GM18909 (cell line): ENCODE results near the gene EARS2.
A peak's percentile ranks its signal among the peaks of the same experiment; 100 is the strongest.
"Not testable (repeated sequence)": the region's sequence is repeated elsewhere in the genome, so short reads cannot be mapped to it uniquely, and the experiment has no call there.

Experiments
- ATAC-seq: cut with Tn5 transposase; IDR thresholded peaks from one replicate; pipeline ENCODE4 v1.9.1; 2021; ENCODE audit warnings: mild to moderate bottlenecking; ENCODE audit not compliant: unreplicated experiment, poor library complexity

The EARS2 gene

GRCh38 chr16:23556881-23557778 lies at the start of gene EARS2, which contains the start of gene UBFD1:
EARS2 (minus strand) TSS chr16:23557350; CDS start chr16:23557343, 7 bp downstream.
UBFD1 (plus strand) TSS chr16:23557727; CDS start chr16:23557743, 16 bp downstream.
- peak; percentile 91 for ATAC-seq

GRCh38 chr16:23597003-23597756 lies 40.0 kb upstream of the EARS2 start:
- no peak for ATAC-seq

- ATAC-seq = peak; percentile 94
Observed at GRCh38 chr16:23595951-23596720, 39.0 kb upstream of the EARS2 start, which contains the start of gene NDUFAB1. NDUFAB1 (minus strand) TSS chr16:23596316; CDS start chr16:23596290, 26 bp downstream.

GRCh38 chr16:23595246-23595950 lies 38.2 kb upstream of the EARS2 start:
- ATAC-seq = no peak

GRCh38 chr16:23594186-23594585 lies 37.0 kb upstream of the EARS2 start:
- no peak for ATAC-seq

GRCh38 chr16:23590181-23590580 lies 33.0 kb upstream of the EARS2 start:
- no peak for ATAC-seq

- no peak for ATAC-seq
Observed at GRCh38 chr16:23587726-23588125, 30.6 kb upstream of the EARS2 start.

- ATAC-seq = no peak
Observed at GRCh38 chr16:23584186-23585076, 27.3 kb upstream of the EARS2 start.

- ATAC-seq = not testable (repeated sequence)
Observed at GRCh38 chr16:23583271-23583670, 26.1 kb upstream of the EARS2 start.

GRCh38 chr16:23581764-23582163 lies 24.6 kb upstream of the EARS2 start:
- ATAC-seq = no peak

GRCh38 chr16:23580391-23580790 lies 23.2 kb upstream of the EARS2 start:
- no peak for ATAC-seq

- ATAC-seq = no peak
Observed at GRCh38 chr16:23579371-23579770, 22.2 kb upstream of the EARS2 start.

- ATAC-seq = no peak
Observed at GRCh38 chr16:23578101-23578830, 21.1 kb upstream of the EARS2 start.

- no peak for ATAC-seq
Observed at GRCh38 chr16:23577493-23577892, 20.3 kb upstream of the EARS2 start.

GRCh38 chr16:23575834-23576233 lies 18.7 kb upstream of the EARS2 start:
- ATAC-seq = no peak

GRCh38 chr16:23573817-23574216 lies 16.7 kb upstream of the EARS2 start:
- ATAC-seq = no peak

- ATAC-seq = no peak
Observed at GRCh38 chr16:23572394-23572793, 15.2 kb upstream of the EARS2 start.

GRCh38 chr16:23571895-23572294 lies 14.7 kb upstream of the EARS2 start:
- ATAC-seq = no peak
